Epithelial cell of proximal tubule (primary cell): ENCODE data around the gene TOMM34. TPM values are rescaled to one million over a fixed set of nuclear protein-coding genes. Genes with fewer than 3 reads are reported as not detected.

ENCODE experiments used
- DNase-seq: peaks from one replicate; pipeline ENCODE4 v3.0.0-alpha.2; 2011; ENCODE audit warnings: low read depth
- H3K4me3 ChIP-seq: 2 replicates; pipeline ENCODE4 v1.5.1; 2011; ENCODE audit warnings: low read depth, mild to moderate bottlenecking, low read length
- CTCF ChIP-seq: conservative IDR thresholded peaks from 2 replicates; pipeline ENCODE4 v1.5.1; 2012; ENCODE audit warnings: low read depth, mild to moderate bottlenecking, low read length
- total RNA-seq: library from RNA; depleted of rRNA; stranded (reverse); fragments of >200 nt; gene quantifications from 2 replicates; pipeline ENCODE4 v1.2.3, GENCODE V29; 2015

The TOMM34 gene
- 74.3 and 95.6 TPM in 2 replicates for total RNA-seq

- no peak for DNase-seq
- TF ChIP-seq CTCF: no peak
- peak within 1 kb of the TSS; percentile 84 for H3K4me3 ChIP-seq
Observed at GRCh38 chr20:44960103-44960852, at the start of gene TOMM34. Gene TOMM34 (minus strand): TSS chr20:44960397. CDS start chr20:44960333, 64 bp downstream.

GRCh38 chr20:45008521-45009049 lies 48.4 kb upstream of the TOMM34 start:
- no peak for TF ChIP-seq CTCF
- DNase-seq: no peak
- H3K4me3 ChIP-seq: no peak overlapping the region

GRCh38 chr20:44997668-44998067 lies 37.5 kb upstream of the TOMM34 start:
- TF ChIP-seq CTCF: no peak
- DNase-seq: no peak
- H3K4me3 ChIP-seq: no peak overlapping the region

- no peak for DNase-seq
- H3K4me3 ChIP-seq: no peak overlapping the region
- no peak for TF ChIP-seq CTCF
Observed at GRCh38 chr20:44997171-44997570, 37.0 kb upstream of the TOMM34 start.

GRCh38 chr20:44993343-44993742 lies 33.1 kb upstream of the TOMM34 start:
- DNase-seq: no peak
- TF ChIP-seq CTCF: no peak
- H3K4me3 ChIP-seq: no peak overlapping the region

GRCh38 chr20:44990957-44991356 lies 30.8 kb upstream of the TOMM34 start:
- TF ChIP-seq CTCF: no peak
- DNase-seq: no peak
- H3K4me3 ChIP-seq: no peak overlapping the region

- DNase-seq: no peak
- H3K4me3 ChIP-seq: no peak overlapping the region
- TF ChIP-seq CTCF: no peak
Observed at GRCh38 chr20:44990425-44990824, 30.2 kb upstream of the TOMM34 start.
